Middle frontal gyrus (tissue), 1 donor: ENCODE results near the gene CPNE4.
"Not testable (repeated sequence)": the region's sequence is repeated elsewhere in the genome, so short reads cannot be mapped to it uniquely, and the experiment has no call there.

ENCODE experiments used
- DNase-seq: peaks from one replicate; pipeline ENCODE4 v3.0.0-alpha.2; 2015; ENCODE audit warnings: low spot score; ENCODE audit errors: extremely low spot score

The CPNE4 gene

GRCh38 chr3:132017137-132017536 is 17.7 kb downstream of the CPNE4 start:
- no peak for DNase-seq

GRCh38 chr3:132016061-132017041 is 18.5 kb downstream of the CPNE4 start:
- DNase-seq: no peak

- no peak for DNase-seq
These were observed 20.7 kb downstream of the CPNE4 start for GRCh38 chr3:132014105-132014504.

- no peak for DNase-seq
These were observed 25.6 kb downstream of the CPNE4 start for GRCh38 chr3:132009241-132009640.

- DNase-seq: no peak
These were observed 26.0 kb downstream of the CPNE4 start for GRCh38 chr3:132008837-132009236.

- DNase-seq: no peak
These were observed 27.2 kb downstream of the CPNE4 start for GRCh38 chr3:132007617-132008016.

GRCh38 chr3:132006605-132007204 is 28.1 kb downstream of the CPNE4 start:
- DNase-seq: no peak

GRCh38 chr3:132004571-132004970 is 30.2 kb downstream of the CPNE4 start:
- no peak for DNase-seq

- DNase-seq: no peak
These were observed 31.1 kb downstream of the CPNE4 start for GRCh38 chr3:132003685-132004084.

- no peak for DNase-seq
These were observed 32.8 kb downstream of the CPNE4 start for GRCh38 chr3:132001999-132002398.

GRCh38 chr3:132001036-132001435 is 33.8 kb downstream of the CPNE4 start:
- DNase-seq: no peak

- no peak for DNase-seq
These were observed 36.8 kb downstream of the CPNE4 start for GRCh38 chr3:131998027-131998426.

GRCh38 chr3:131995891-131996290 is 38.9 kb downstream of the CPNE4 start:
- DNase-seq: no peak

GRCh38 chr3:131989318-131989717 is 45.5 kb downstream of the CPNE4 start:
- DNase-seq: no peak

- no peak for DNase-seq
These were observed 46.6 kb downstream of the CPNE4 start for GRCh38 chr3:131988209-131988608.

GRCh38 chr3:131983689-131984088 is 51.1 kb downstream of the CPNE4 start:
- DNase-seq: no peak

- no peak for DNase-seq
These were observed 53.5 kb downstream of the CPNE4 start for GRCh38 chr3:131981323-131981722.

GRCh38 chr3:131976448-131976847 is 58.4 kb downstream of the CPNE4 start:
- DNase-seq: no peak

- no peak for DNase-seq
These were observed 59.8 kb downstream of the CPNE4 start for GRCh38 chr3:131975047-131975446.

GRCh38 chr3:131973731-131974130 is 61.1 kb downstream of the CPNE4 start:
- no peak for DNase-seq

- DNase-seq: no peak
These were observed 62.3 kb downstream of the CPNE4 start for GRCh38 chr3:131972550-131972949.

GRCh38 chr3:131972091-131972490 is 62.7 kb downstream of the CPNE4 start:
- no peak for DNase-seq

GRCh38 chr3:131963442-131963841 is 71.4 kb downstream of the CPNE4 start:
- DNase-seq: not testable (repeated sequence)
